Thyroid gland (tissue), 4 donors: ENCODE data around the gene GNPNAT1.

ENCODE experiments used
- CTCF ChIP-seq, 6 experiments: fragments of 200-600 bp in 3 of 6; fragments of 450-650 bp in 3 of 6; sonication (generic) in 3 of 6; IDR thresholded peaks; one replicate each; pipeline ENCODE4 v1.5.1; 2016 to 2019; ENCODE audit warnings: antibody characterized with exemption in 6 of 6, mild to moderate bottlenecking in 2 of 6, inconsistent platforms in 1 of 6, moderate library complexity in 1 of 6
- POLR2A ChIP-seq, 2 donors: fragments of 450-650 bp; IDR thresholded peaks; one replicate each; pipeline ENCODE4 v1.6.1; 2017; ENCODE audit warnings: antibody characterized with exemption in 2 of 2, mild to moderate bottlenecking in 2 of 2, moderate library complexity in 1 of 2

- no peak for TF ChIP-seq CTCF (IDR thresholded peaks at IDR 0.05)
- no peak for TF ChIP-seq POLR2A (IDR thresholded peaks at IDR 0.05)
Observed at GRCh38 chr14:52781629-52782028, 9.8 kb downstream of the GNPNAT1 start.
